ENCODE data around the gene ZPLD1.

DNA sequence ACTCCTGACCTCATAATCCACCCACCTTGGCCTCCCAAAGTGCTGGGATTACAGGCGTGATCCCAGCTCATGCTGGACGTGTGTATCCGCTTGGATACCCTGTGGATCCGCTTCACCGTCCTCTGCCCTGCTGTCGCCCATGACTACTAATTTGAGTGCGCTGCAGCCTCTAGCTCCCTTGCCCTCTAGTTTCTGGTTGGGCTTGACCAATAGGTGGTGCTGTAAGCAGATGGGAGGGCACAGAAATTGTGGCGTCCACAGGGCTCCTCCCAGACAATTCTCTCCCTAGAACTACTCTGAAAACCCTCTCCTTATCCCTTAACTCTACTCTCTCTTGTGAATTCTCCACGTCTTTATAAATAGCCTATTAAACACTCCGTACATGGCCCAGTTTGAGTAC, 36.2 kb downstream of the ZPLD1 start:
- TF ChIP-seq, protein P1, sequence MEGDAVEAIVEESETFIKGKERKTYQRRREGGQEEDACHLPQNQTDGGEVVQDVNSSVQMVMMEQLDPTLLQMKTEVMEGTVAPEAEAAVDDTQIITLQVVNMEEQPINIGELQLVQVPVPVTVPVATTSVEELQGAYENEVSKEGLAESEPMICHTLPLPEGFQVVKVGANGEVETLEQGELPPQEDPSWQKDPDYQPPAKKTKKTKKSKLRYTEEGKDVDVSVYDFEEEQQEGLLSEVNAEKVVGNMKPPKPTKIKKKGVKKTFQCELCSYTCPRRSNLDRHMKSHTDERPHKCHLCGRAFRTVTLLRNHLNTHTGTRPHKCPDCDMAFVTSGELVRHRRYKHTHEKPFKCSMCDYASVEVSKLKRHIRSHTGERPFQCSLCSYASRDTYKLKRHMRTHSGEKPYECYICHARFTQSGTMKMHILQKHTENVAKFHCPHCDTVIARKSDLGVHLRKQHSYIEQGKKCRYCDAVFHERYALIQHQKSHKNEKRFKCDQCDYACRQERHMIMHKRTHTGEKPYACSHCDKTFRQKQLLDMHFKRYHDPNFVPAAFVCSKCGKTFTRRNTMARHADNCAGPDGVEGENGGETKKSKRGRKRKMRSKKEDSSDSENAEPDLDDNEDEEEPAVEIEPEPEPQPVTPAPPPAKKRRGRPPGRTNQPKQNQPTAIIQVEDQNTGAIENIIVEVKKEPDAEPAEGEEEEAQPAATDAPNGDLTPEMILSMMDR (IDR thresholded peaks at IDR 0.05) = no peak
- no peak for TF ChIP-seq POLR2A (IDR thresholded peaks at IDR 0.05)

Measured in Peyer's patch (tissue), 4 donors.